GM19468 (cell line): Measurements from ENCODE around the gene LCN2.
"Not testable (repeated sequence)": the region's sequence is repeated elsewhere in the genome, so short reads cannot be mapped to it uniquely, and the experiment has no call there.

Source experiments
- ATAC-seq: cut with Tn5 transposase; IDR thresholded peaks from one replicate; pipeline ENCODE4 v1.9.1; 2021; ENCODE audit warnings: mild to moderate bottlenecking, moderate library complexity, moderate number of reproducible peaks; ENCODE audit not compliant: unreplicated experiment; ENCODE audit errors: extremely low read depth

Gene LCN2

GRCh38 chr9:128163523-128164306 lies 14.5 kb downstream of the LCN2 start:
- ATAC-seq, result no peak

- no peak for ATAC-seq
Measured at GRCh38 chr9:128164307-128164885, 15.1 kb downstream of the LCN2 start.

GRCh38 chr9:128166169-128166568 lies 16.9 kb downstream of the LCN2 start:
- ATAC-seq, result no peak

GRCh38 chr9:128167209-128167608 lies 18.0 kb downstream of the LCN2 start:
- no peak for ATAC-seq

- ATAC-seq, result no peak
Measured at GRCh38 chr9:128168731-128169308, 19.6 kb downstream of the LCN2 start.

GRCh38 chr9:128169492-128169891 lies 20.2 kb downstream of the LCN2 start:
- no peak for ATAC-seq

GRCh38 chr9:128169925-128170324 lies 20.7 kb downstream of the LCN2 start:
- ATAC-seq, result no peak

- no peak for ATAC-seq
Measured at GRCh38 chr9:128174062-128174461, 24.8 kb downstream of the LCN2 start.

- no peak for ATAC-seq
Measured at GRCh38 chr9:128175102-128175563, 25.9 kb downstream of the LCN2 start.

- ATAC-seq, result no peak
Measured at GRCh38 chr9:128175726-128176125, 26.5 kb downstream of the LCN2 start.

GRCh38 chr9:128178806-128179431 lies 29.7 kb downstream of the LCN2 start:
- ATAC-seq, result no peak

- ATAC-seq, result no peak
Measured at GRCh38 chr9:128180001-128180400, 30.7 kb downstream of the LCN2 start.

- ATAC-seq, result no peak
Measured at GRCh38 chr9:128180447-128180846, 31.2 kb downstream of the LCN2 start.

GRCh38 chr9:128181480-128181879 lies 32.2 kb downstream of the LCN2 start:
- not testable (repeated sequence) for ATAC-seq

- no peak for ATAC-seq
Measured at GRCh38 chr9:128182893-128183588, 33.8 kb downstream of the LCN2 start.

- ATAC-seq, result no peak
Measured at GRCh38 chr9:128185979-128186965, 37.0 kb downstream of the LCN2 start.

- no peak for ATAC-seq
Measured at GRCh38 chr9:128187361-128187760, 38.1 kb downstream of the LCN2 start.

- no peak for ATAC-seq
Measured at GRCh38 chr9:128188209-128188608, 39.0 kb downstream of the LCN2 start.

GRCh38 chr9:128190013-128190412 lies 40.8 kb downstream of the LCN2 start:
- no peak for ATAC-seq
